HG03196 (cell line): ENCODE measurements around the gene SMC1B.
"Not testable (repeated sequence)": the region's sequence is repeated elsewhere in the genome, so short reads cannot be mapped to it uniquely, and the experiment has no call there.

ENCODE experiments used
- ATAC-seq: cut with Tn5 transposase; IDR thresholded peaks from one replicate; pipeline ENCODE4 v1.9.1; 2021; ENCODE audit not compliant: unreplicated experiment

The SMC1B gene

DNA sequence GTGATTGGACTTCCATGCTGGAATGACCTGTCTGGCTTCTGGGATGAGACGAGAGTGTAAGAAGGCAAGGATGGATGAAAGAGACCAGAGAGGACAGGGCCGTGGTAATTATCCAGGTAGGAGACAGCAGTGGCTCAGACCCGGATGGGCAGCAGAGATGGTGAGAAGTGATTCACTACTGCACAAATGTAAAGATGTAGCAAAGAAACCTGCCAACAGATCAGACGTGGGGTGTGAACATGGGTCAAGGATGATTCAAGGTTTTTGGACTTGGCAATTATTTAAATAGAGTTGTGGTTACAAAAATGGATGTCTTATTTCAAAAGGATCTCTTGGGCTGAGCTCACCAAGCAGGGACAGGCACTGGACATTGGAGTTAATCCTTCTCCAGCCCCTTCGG, 32.8 kb upstream of the SMC1B start:
- ATAC-seq, result no peak

DNA sequence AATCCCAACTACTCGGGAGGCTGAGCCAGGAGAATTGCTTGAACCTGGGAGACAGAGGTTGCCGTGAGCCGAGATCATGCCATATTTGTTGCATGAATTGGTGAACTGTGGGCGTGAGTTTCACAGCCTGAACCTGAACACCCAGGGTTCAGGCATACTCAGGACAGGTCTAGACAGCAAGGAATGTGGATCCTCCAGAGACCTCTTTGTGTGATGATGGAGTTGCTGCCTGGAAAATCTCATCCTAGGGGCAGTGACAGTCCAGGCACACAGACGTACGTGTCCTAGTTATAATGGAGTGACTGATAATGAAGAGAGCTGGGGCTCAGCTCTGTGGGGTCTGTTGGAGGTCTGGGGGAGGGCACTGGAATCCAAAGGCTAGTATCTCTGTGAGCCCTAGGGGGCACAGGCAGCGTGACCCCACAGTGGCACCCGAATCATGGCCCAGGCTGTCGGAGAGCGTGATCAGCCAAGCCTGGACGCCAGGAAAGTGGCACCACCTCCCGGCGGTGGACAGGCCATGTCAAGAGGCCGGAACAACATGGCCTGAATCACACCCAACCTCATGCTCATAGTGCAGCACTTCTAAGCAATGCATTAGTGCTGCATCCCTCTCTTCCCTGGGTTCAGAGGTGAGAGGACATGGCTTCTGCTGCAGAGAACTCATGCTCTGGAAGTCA, 31.8 kb upstream of the SMC1B start:
- ATAC-seq, result no peak

DNA sequence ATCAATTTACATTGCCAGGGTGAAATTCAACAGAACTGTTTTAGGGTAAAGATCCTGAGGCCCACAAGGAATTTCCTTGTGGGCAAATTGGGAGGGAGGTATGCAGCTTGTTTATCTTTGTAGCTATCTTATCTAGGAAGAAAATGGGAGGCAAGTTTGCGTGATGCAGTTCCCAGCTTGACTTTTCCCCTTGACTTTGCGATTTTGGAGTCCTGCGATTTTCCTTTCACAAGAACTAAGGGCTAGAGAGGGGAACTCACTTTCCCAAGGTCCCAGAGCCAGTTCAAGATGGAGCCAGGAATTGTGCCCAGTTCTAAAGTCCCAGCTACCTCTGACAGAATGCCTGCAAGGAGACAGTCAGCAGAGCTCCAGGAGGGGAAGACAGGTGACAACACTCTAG, 30.8 kb upstream of the SMC1B start:
- ATAC-seq, result no peak

DNA sequence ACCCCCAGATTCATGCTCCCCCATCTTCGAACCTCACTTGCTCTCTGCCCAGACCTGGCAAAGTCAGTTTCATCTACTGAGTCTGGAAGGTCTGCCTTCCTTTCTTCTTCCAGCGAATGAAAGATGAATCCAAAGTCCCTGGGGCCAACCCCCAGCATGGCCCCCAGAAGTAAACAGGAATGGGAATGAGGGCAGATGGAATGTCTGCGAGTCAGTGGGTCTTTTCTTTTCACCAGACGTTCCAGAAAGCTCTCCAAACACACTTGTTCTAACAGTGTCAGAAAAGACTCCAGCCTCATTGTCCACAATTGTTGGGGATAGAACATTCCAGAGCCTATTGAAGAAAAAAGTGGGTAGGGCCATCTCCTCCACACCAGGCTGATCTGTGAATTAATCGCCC, 28.7 kb upstream of the SMC1B start:
- no peak for ATAC-seq

DNA sequence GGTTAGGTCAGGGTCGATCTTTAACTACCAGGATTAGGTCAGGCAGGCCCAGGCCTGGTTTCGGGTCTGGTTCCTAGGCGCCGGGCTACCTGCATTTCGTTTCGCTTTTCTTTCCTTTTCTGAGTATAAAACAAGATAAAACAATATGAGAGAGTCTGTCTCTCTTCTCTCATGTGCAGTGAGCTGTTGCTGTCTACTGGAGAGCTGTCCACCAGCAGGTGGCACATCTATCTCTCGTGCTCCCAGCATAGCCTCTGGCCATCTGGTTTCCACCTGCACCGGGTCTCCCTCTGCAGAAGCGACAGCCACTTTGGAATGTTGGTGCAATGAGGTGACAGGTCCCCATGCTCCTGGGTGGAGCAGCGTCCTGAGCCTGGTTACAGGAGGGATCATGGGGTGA, 27.7 kb upstream of the SMC1B start:
- no peak for ATAC-seq

DNA sequence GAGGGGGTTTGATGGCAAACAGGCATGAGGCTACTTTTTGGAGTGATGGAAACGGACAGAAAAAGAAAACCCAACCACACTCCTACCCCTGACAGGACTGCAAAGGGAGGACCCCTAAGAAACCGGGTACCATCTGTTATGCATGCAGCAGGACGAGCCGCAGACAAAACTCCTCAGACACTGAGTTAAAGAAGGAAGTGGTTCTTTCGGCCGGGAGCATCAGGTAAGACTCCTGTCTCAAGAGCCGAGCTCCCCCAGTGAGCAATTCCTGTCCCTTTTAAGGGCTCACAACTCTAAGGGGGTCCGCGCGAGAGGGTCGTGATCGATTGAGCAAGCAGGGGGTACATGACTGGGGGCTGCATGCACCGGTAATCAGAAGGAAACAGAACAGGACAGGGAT, 27.3 kb upstream of the SMC1B start:
- ATAC-seq, result not testable (repeated sequence)

DNA sequence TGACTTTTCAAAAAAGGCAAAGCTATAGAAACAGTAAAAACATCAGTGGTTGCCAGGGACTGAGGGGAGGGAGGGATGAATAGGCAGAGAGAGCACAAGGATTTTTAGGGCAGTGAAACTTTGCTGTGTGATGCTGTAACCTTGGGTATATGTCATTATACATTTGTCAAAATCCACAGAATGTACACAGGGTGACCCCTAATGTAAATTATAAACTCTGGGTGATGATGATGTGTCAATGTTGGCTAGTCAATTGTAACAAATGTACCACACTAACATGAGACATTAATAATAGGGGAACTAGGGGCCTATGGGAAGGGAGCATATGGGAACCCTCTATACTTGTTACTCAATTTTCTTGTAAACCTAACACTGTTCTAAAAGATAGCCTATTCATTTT, 24.9 kb upstream of the SMC1B start:
- no peak for ATAC-seq

DNA sequence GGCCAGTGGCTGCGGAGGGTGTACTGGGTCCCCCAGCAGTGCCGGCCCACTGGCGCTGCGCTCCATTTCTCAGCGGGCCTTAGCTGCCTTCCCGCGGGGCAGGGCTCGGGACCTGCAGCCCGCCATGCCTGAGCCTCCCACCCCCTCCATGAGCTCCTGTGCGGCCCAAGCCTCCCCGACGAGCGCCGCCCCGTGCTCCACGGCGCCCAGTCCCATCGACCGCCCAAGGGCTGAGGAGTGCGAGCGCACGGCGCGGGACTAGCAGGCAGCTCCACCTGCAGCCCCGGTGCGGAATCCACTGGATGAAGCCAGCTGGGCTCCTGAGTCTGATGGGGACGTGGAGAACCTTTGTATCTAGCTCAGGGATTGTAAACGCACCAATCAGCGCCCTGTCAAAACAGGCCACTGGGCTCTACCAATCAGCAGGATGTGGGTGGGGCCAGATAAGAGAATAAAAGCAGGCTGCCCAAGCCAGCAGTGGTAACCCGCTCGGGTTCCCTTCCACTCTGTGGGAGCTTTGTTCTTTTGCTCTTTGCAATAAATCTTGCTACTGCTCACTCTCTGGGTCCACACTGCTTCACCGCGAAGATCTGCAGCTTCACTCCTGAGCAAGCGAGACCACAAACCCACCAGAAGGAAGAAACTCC, 23.6 kb upstream of the SMC1B start:
- not testable (repeated sequence) for ATAC-seq

DNA sequence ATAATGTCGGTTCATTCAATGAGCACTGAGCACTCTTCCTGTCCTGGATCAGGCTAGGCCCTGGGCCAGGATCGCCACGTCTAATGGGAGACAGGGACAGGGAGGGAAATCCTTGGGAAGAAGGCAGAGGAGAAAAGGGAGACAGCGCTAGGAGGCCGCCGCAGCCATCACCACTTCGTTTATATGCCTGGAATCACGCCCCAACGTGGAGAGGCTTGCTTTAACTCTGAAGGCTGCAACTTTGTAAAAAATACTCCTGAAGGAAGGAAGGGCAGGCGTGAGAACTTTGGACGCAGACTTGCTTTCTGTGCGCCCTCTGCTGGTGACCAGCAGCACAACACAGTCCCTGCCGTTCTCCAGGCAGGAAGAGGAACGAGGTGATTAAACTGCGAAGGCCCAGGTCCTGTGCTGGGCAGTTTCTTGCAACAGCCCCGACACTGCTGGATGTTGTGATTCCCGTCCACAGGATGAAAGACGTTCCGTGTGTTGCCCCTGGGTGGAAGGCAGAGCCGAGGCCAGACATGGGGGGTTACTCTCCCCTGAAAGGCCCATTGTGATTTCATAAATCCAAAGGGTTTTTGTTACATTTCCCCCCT, 22.2 kb upstream of the SMC1B start:
- ATAC-seq, result no peak

DNA sequence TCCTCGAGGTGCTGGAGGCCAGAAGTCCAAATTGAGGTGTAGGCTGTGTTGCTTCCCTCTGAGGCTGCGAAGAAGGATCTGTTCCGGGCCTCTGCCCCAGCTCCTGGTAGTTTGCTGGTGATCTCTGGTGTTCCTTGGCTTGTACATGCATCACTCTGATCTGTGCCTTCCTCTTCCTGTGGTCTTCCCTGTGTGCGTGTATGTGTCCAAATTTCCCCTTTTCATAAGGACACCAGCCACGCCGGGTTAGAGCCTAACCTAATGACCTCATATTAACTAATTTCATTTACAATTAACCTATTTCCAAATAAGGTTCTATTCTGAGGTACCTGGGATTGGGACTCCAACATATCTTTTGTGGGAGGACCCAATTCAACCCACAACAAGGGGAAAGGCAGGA, 21.6 kb upstream of the SMC1B start:
- ATAC-seq, result no peak

DNA sequence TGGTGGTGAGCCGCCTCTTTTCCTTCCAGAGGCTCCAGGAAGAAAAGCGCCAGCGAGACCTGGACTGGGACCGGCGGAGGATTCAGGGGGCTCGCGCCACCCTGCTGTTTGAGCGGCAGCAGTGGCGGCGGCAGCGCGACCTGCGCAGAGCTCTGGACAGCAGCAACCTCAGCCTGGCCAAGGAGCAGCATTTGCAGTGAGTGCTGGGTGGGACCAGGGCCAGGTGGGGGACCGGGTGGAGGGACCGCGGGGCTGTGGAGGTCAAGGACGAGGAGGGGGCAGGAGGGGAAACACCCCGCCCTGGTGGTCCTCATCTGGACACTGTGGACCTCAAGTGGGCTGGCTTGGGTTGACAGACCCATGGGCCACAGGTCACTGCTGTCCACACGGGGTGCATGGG, 17.5 kb upstream of the SMC1B start:
- no peak for ATAC-seq

DNA sequence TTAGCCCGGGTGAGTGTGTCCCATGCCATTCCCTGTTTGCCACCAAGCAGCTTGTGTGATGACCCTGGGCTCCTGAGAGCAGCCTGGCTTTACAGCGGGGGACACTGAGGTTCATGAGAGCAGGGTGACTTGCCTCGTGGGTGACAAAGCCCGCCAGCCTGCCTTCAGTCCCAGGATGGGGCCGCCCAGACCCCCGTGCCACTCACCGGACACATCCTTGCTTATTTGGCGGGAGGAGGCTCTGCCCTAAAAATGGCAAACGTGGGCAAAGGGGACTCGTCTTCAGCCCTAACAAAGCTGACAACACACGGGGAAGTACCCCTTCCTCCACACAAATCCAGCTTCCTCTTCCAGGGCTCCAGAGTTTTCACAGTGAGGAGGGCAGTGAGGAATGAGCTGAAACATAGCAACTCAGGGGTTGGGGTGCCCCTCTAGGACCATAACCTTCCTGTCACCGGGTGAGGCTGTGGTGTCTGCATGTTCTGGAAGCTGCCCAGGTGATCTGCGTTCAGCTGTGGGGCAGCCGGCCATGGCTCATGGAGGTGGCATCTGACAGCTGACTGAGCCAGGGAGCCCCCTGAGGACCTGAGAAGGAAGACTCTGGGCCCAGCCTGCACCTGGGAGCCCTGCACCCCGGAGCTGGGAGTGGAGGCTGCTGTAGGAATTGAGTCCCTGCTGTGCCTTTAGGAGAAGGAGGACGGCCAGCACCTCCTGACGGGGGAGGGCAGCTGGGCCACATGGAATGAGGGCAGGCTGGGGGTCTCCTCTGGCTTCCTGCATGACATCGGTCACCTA, 16.8 kb upstream of the SMC1B start:
- no peak for ATAC-seq

DNA sequence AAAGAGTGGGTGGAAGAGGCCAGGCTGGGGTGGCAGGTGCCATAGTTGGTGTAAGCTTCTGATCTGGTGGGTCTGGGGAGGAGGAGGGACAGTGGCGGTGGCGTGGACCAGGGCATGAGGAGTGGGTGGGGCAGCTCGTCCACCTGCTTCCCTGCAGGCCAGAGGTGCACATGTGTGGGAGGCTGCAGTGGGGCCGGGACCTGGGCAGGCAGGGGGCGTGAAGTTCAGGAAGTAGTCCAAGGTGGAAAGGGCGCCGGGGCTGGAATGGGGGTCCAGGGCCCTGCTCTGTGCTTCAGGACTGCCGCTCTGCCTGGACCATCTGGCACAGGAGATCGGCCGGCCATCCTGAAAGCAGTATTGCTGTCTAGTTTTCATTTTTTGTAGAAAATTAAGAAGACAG, 16.0 kb upstream of the SMC1B start:
- no peak for ATAC-seq

DNA sequence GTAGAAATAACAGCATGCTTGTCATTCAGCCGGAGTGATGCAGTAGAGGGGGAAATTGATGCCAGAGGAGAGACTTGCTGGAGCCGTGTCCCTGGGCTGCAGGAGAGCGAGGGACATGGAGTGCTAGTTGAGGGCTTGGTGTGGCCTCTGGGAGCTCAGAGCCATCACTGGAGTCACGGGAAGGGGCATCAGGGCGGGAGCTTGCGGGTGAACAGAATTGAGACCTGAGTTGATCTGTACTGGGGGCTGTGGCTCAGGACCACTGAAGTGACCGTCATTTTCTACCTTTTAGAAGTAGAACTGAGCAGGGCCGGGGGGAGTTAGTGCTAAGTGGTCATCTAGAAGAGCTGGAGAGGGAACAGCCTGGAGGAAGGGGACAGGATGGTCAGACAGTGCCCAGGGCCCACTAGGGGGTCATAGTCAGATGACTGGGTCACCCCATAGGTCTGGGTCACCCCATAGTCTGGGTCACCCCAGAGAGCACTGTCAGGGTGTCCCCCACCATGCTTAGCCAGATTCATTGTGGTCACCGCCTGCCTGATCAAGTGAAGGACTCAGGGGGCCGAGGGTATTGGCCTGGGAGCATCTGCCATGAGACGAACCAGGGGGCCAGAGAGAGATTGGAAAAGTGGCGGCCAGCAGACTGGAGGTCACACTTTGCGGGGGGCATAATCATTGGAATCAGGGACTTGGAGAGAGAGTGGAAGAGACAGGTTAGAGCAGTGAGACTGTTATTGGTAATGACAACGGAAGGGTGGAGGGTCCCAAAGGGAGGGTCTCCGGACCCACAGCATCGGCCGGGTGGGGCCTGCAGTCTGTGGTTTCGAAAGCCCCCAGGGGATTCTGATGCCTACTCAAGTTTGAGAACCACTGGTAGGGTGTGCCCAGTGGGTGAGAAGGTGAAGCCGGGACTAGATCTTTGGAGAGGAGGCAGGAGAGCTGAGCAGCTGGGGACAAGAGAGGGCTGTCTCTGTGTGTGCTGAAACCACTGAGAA, 15.3 kb upstream of the SMC1B start:
- ATAC-seq, result no peak

DNA sequence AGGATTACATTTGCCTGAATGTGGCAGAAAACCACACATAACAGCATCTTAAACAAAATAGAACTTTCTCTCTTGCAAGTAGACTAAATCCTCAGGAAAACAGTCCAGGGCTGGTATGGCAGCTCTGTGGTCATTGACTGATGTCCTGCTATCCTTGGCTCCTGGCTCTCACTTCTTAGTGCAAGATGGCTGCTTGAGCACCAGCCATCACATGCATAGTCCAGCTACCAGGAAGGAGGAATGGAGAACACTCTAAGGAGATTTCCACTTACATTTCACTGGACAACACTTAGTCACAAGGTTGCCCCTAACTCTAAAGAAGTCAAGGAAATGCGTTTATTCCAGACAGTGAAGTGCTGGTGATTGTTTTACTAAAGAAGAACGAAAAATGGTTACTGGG, 13.7 kb upstream of the SMC1B start:
- ATAC-seq, result no peak

DNA sequence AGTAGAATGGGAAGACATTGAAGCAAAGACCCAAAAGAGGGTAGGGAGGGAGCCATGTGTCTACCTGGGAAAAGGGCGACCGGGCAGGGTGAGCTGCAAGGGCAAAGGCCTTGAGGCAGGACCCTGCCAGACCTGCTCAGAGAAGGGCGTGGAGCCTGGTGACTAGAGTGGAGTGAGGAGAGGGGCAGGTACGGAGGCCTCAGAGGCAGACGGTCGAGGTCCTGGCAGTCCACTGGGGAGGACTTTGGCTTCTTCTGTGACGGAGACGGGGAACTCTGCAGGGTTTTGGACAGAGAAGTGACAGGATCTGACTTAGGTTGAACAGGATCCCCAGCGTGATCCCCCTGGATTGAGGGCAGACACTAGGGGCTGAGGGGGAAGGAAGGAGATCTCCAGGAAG, 13.0 kb upstream of the SMC1B start:
- no peak for ATAC-seq

DNA sequence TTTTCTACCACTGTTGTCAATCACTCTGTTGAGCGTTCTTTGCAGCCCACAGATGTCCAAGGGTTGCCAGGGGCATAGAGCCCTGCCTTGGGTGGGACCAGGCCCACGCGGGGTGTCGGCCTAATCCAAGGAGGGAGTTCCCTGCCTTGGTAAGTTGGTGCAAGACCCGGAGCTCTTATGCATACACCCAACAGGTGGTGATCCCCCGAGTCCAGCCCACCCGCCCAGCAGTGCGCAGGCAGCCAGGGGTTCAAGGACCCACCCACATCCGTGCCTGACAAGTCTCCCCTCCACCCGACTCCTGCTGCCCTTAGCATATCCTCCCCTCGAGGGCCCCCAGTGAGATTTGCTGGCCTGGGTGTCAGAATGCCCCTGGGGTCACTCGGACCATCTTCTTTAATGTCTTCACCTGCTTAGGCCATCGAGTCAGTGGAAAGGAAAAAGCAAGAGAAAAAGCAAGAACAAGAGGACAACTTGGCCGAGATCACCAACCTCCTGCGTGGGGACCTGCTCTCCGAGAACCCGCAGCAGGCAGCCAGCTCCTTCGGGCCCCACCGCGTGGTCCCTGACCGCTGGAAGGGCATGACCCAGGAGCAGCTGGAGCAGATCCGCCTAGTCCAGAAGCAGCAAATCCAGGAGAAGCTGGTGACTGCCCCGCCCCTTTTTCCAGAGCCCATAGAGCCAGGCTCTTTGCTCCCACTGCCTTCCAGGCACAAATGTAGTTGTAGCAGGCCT, 12.3 kb upstream of the SMC1B start:
- ATAC-seq, result no peak

DNA sequence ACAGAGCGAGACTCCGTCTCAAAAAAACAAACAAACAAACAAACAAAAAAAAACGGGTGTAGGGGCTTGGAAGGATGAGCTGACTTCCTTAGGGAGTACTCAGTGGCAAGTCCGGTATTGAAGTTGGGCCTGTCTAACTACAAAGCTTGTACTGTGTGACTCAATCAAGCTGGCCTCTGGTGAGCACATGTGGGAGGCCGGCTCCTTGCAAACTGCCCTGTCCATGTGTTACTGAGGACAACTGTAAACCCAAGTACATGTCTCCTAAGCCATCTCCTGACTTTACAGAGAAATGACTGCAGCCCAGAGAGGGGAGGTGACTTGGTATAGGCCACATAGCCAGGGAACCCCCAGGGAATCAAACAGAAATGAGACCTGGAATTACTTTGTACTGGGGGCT, 11.7 kb upstream of the SMC1B start:
- no peak for ATAC-seq

DNA sequence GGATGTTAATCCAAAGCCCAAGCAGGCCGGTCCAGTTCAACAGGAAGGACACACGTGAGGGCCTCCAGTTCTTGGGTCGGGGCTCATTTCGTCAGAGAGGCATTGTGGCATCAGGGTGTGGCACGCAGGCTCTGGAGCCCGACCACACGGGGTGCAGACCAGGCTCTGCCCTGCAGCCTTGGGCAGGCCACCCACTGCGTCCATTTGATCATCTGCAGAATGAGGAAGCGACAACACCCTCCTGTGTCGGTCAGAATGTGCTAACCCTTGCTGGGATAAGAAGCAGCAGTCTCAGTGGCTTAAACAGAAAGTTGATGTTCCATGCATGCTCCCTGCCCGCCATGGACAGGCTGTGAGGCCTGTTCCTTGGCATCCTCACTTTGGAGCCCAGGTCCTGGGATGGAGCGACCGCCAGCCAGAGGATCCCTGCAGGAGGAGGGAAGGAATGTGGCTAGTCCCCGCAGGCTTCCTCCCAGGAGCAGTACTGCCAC, 10.9 kb upstream of the SMC1B start:
- ATAC-seq, result no peak

DNA sequence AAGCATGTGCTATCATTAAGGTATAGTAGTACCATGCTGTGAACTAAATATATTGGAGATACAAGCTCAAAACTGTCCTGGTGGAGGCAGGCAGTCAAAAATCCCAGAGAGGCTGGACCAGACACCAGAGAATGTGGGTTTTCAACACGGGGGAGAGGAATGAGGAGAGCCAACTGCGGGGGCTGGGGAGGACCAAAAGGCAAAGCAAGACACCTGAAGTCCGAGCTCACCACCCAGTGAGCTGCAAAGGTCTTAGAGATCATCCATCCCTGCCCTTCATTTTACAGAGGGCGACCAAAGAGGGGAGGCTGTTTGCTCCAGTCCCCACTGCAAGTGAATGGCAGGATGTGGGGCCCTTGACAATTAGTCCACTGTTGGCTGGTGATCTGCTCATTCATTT, 10.1 kb upstream of the SMC1B start:
- no peak for ATAC-seq
